NCI-H2196 treated with DMSO at 0.1 percent for 48 hours (cell line): ENCODE measurements around the gene ZNF217.
"Not testable (repeated sequence)": the region's sequence is repeated elsewhere in the genome, so short reads cannot be mapped to it uniquely, and the experiment has no call there.

Experiments used
- DNase-seq: peaks from one replicate; lab custom pipeline; 2025; ENCODE audit not compliant: unreplicated experiment; lab: John Stamatoyannopoulos, UW

ZNF217 gene

DNA sequence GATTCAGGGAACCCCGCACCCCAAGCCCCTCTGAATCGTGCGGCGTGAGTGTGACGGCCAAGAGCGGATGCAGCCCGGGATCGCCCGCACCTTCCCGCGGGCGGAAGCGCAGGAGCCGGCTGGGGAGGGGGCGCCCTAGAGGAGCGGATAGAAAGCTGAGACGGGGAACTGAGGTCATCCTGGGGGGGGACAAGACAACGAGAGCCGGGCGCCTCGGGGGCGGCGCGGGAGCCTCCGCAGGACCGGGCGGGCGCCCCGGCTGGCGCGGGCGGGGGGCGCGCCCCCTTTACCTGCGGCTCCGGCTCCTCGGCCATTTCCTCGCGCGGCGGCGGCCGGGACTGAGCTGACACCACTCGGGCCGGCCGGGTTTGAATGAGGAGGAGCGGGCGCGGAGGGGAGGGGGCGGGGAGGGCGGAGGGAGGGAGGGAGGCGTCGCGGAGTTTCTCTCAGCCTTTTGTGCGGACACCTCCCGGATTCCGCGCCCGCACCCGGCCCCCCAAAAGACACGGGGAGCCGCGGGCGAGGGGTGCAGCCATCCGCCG lies at the start of gene ZNF217:
TSS of gene ZNF217 (minus strand) at position 374 of the 542 bp plus-strand sequence. CDS start 11,013 bp downstream, outside the sequence.
- not testable (repeated sequence) for DNase-seq

DNA sequence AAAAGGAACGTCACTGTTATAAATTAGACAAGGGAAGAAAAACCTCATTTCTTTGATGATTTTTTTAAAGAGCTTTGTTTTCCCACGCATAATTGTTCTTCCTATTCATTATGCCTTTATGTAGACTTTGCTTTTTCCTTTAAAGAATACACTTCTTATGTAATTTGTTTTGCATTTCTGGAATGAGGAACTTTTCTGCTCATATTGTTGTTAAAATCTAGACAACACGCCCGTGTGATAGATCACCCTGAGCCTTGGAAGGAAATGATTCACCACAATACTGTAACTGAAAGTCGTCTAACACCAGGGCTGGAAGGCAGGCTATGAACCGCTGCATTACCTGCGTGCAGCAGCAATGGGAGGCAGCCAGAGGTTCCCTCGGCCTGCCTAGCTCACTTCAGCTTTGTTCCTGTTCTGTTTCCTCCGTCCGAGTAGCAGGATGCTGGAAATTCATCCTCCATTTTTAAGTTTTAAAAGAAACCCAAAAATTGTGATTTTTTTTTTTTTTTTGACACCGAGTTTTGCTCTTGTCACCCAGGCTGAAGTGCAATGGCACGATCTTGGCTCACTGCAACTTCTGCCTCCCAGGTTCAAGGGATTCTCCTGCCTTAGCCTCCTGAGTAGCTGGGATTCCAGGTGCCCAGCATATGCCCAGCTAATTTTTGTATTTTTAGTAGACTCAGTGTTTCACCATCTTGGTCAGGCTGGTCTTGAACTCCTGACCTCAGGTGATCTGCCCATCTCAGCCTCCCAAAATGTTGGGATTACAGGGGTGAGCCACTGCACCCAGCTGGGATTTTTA lies 49.6 kb upstream of the ZNF217 start:
- no peak for DNase-seq

DNA sequence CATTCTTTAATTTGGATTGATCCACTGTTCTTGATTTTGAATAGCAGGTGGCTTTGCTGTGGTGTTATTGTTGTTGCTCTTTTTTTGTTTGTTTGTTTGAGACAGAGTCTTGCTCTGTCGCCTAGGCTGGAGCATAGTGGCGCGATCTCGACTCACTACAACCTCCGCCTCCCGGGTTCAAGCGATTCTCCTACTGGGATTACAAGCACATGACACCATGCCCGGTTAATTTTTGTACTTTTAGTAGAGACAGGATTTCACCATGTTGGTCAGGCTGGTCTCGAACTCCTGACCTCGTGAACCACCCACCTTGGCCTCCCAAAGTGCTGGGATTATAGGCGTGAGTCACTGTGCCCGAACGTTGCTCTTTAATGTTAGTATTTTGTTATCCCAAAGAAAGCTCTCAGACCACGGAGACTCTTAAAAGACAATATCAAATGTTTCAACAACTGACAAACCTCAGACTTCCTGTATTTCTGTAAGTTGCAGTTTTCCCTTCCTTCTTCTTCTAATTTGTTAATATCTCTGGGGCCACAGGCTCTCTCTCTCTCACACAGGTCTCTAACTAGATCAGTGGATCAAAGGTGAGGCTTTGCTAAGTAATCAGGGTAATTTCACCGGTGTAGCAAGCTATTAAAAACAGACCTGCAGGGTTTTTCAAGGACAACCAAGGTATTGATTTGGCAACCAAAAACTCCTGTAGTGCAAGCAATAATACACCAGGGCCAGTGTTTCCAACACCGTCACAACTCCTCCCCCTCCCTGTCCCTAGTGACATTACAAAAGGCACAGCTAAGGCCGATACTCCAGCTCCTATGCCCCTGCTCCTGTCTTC lies 48.8 kb upstream of the ZNF217 start:
- DNase-seq: no peak

DNA sequence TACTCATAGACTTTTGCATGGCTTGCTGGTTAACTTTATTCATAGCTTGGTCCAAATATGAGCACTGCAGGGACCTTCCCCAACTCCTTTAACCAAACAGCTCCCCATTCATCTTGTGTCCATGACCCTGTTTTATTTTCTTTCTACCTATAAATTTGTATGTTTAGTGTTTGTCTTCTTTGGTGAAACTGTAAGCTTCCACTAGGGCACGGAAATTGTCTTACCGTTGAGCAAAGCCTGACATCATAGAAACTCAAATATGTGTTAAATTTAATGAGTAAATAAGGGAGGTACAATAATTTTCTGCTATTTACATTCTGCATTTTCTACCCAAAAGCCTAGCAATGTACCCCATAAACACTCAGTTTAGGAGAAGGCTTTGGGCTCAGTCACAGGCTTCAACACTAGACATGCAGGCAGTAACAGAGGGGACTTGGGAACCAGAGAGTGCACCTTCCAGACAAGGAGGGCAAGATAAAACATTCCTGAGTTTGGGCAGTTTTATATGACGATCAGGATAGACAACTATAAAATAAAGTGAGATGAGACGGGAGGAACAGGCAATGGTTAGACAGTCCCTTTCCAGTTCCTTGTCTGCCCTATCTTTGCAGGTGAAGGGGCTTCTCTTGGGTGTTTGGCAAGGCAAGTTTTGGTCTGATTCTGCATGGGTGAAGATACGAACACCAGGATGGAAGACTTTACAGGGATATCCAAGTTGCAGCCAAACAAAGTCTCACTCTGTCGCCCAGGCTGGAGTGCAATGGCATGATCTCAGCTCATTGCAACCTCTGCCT lies 46.2 kb upstream of the ZNF217 start:
- DNase-seq: no peak

DNA sequence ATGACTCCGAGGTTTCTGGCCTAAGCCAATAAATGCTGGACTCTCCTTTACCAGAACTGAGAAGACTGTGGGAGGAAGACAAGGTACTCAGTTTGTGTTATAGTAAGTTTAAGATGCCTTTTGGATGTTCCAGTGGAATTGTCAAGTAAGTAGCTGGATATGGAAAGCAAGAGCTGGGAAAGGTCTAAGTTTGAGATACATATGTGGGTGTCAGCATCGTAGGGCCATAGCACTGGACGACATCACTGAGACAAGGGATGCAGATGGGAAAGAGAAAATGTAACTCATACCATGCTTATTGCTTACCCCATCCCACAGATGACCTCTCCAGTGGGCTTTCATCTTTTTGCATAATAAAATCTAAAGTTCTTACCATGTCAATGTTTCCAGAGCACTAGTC lies 45.5 kb upstream of the ZNF217 start:
- no peak for DNase-seq

DNA sequence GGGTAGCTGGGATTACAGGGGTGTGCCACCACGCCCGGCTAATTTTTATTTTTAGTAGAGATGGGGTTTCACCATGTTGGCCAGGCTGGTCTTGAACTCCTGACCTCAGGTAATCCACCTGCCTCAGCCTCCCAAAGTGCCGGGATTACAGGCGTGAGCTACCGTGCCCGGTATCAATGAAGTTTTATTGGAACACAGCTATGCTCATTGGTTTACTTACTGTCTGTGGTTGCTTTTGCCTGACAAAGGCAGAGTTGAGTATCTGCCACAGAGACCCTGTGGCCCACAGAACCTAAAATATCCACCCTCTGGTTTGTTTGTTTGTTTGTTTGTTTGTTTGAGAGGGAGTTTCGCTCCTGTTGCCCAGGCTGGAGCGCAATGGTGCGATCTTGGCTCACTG lies 43.7 kb upstream of the ZNF217 start:
- not testable (repeated sequence) for DNase-seq

DNA sequence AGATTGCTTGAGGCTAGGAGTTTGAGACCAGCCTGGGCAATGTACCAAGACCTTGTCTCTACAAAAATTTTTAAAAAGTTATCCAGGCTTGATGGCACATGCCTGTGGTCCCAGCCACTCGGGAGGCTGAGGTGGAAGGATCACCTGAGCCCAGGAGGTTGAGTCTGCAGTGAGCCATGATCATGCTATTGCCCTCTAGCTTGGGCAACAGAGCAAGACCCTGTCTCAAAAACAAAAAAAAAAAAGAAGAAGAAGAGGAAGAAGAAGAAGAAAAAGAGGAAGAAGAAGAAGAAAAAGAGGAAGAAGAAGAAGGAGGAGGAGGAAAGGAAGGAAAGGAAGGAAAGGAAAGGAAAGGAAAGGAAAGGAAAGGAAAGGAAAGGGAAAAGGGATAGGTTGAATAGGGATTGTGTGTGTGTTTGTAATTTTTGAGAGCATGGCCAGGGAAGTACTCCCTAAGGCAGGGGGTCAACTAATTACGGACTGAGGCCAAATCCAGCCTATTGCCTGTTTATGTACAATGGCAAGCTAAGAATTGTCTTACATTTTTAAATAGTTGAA lies 43.0 kb upstream of the ZNF217 start:
- no peak for DNase-seq

DNA sequence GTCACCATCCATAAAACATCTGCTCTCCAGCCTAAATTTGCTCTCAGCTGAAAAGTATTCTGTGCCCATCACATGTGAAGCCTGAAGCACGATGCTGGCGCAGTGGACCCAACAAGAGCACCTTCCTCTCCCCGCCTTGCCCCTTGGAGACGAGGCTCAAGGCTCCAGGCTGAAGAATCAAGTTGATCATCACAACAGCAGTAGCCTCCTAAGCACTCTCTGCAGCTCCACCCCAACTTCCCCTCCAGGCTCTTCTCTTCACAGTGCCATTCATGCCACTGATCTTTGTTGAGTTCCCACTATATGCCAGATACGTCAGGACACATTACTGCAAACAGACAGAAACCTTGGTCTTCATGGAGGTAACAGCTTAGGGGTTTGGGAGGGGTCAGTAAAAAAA lies 41.6 kb upstream of the ZNF217 start:
- no peak for DNase-seq

DNA sequence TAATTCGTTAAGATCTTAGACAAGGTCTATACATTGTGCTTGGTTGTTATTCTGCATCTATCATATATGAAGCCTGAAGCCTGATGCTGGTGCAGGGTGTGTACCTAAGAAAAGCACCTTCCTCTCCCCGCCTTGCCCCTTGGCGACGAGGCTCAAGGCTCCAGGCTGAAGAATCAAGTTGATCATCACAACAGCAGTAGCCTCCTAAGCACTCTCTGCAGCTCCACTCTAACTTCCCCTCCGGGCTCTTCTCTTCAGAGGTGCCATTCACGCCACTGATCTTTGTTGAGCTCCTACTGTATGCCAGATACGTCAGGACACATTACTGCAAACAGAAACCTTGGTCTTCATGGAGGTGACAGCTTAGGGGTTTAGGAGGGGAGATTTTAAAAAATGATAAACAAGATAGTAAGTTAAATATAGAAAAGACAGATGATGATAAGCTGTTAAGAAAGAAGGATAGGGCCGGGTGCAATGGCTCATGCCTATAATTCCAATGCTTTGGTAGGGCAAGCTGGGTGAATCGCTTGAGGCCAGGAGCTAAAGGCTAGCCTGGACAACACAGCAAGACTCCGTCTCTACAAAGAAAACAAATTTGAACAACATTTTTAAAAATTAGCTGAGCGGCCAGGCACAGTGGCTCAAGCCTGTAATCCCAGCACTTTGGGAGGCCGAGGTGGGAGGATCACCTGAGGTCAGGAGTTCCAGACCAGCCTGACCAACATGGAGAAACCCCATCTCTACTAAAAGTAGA lies 38.4 kb upstream of the ZNF217 start:
- DNase-seq: no peak

DNA sequence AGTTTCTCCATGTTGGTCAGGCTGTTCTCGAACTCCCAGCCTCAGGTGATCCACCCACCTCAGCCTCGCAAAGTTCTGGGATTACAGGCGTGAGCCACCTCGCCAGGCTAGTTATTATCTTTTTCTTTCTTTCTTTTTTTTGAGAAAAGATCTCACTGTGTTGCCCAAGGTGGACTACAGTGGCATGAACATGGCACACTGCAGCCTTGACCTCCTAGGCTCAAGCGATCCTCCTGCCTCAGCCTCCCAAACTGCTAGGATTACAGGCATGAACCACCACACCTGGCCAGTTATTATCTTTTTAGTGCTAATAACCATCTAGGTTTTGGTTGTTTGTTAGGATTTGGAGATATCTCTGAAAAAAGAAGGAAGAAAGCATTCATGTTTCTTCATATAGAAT lies 35.8 kb upstream of the ZNF217 start:
- no peak for DNase-seq

DNA sequence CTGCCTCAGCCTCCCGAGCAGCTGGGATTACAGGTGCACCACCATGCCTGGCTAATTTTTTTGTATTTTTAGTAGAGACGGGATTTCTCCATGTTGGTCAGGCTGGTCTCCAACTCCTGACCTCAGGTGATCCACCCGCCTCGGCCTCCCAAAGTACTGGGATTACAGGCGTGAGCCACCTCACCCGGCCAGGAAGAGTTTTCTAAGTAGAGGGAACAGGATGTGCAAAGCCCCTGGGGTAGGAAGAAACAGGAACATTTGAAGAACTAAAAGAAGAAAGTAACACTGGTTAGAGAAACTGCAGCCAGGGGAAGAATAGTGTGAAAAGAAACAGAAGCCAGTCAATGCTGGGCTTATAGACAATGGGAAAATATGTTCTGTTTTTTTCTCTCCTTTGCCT lies 35.1 kb upstream of the ZNF217 start:
- DNase-seq: not testable (repeated sequence)

DNA sequence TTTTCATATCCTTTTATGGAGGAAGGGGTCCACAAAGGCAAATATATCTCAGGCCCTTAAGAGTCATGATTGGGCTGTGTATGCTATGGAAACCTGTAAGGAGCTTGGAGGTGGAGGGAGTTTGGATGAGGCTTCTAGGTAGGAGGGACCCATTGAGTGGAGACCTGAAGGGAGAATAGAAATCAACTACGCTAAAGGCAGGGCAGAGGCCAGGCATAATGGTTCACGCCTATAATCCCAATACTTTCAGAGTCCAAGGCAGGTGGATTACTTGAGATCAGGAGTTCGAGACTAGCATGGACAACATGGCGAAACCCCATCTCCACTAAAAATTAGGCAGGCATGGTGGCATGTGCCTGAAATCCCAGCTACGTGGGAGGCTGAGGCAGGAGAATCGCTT lies 34.4 kb upstream of the ZNF217 start:
- DNase-seq: no peak

DNA sequence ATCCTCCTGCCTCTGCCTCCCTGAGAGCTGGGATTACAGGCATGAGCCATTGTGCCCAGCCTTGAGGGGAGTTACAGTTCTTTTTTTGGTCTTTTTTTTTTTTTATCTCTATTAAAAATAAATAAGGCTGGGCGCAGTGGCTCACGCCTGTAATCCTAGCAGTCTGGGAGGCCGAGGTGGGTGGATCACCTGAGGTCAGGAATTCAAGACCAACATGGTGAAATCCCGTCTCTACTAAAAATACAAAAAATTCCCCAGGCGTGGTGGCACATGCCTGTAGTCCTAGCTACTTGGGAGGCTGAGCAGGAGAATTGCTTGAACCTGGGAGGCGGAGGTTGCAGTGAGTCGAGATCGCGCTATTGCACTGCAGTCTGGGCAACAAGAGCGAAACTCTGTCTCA lies 33.4 kb upstream of the ZNF217 start:
- not testable (repeated sequence) for DNase-seq

DNA sequence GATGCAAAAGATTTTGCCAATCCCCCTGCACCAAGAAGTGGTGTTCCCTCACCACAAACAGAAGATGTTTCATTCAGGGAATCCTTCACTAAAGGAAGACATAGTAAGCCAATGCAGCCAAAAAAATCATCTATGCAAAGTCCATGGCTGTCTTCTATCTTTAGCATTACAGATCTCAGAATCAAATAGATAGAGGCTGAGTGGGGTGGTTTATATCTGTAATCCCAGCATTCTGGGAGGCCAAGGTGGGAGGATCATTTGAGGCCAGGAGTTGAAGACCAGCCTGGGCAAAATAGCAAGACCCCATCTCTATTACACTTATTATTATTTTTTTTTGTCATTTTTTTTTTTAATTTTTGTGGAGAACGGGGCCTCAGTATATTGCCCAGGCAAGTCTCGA lies 32.9 kb upstream of the ZNF217 start:
- no peak for DNase-seq

DNA sequence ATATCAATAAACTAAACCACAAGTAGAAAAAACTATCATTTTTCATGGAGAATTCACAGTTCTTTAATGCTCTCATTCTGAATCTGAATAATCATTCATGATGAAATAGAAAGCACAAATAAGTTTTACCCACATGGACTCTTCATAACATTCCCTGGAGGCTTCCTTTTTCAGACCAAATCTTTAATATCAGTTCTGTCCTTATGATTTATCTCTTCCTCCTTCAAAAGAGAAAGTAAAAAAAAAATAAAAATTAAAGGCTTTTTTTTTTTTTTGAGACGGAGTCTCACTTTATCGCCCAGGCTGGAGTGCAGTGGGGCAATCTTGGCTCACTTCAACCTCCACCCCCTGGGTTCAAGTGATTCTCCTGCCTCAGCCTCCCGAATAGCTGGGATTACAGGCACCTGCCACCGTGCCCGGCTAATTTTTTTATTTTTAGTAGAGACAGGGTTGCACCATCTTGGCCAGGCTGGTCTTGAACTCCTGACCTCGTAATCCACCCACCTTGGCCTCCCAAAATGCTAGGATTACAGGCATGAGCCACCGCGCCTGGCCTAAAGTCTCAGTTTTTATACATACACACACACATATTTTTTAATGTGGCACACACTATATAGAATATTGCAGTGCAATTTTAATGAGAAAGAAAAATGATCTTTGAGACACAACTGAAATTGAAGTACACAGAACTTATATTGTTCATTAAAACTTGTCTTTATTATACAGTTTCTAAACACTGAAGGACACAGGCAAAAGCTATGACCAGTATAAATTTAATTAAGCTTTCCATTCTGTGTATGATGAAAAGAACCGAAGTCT lies 31.9 kb upstream of the ZNF217 start:
- DNase-seq: no peak

DNA sequence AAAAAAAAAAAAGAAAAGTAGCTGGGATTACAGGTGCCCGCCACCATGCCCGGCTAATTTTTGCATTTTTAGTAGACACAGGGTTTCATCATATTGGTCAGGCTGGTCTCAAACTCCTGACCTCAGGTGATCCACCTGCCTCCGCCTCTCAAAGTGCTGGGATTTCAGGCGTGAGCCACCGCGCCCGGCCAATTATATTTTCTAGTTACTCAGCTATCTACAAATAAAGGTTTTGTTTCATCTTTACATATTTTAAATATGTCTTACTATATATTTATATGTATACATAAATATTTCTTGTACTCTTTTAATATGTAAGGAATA lies 31.2 kb upstream of the ZNF217 start:
- not testable (repeated sequence) for DNase-seq

DNA sequence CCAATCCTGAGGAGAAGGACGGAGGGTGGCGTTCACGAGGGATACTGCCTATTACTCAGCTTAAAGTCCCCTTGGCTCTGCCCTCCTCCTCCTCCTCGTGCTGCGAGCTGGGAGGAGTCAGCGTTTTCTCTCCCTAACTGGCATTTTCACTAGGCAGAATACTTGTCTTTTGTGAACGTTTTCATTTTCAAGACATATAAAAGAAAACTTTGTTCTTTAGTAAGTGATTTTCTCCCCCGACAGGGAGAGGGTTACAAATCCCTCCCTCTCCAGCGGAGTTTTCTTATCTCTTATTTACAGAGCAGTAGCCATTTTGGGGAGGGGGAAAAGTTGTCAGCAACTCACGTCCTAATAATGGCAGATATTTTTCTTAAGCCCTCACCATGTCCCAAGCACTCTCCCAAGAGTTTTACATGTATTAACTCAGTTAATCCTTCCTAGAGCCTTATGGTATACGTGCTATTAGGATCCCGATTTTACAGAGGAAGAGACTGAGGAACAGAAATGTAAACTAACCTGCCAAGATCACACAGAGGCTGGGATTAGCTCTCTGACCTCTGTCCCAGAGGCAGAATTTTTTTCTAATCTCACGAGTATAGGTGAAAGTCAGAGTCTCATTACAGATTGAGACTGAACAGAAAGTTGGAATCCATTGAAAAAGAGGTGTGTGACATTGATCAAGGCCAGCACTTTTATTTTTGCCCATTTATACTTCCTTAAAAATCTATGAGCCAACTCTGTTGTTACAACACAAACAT lies 30.0 kb upstream of the ZNF217 start:
- DNase-seq: no peak

DNA sequence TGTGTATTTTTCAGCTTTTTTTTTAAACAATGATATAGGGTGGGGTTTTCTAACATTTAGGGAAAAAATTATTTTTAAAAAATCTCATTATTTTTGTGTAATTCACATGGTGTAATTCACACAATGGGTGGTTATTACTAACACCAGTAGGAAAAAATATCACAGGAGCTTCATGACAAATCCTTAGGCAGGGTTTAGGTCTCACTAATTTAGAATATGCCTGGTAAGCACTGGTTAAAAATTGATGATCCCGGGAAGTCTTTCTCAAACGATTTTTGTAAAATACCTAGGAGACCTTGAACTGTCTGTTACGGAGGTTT lies 29.5 kb upstream of the ZNF217 start:
- DNase-seq: no peak
